Hepatocyte (in vitro differentiated cells): ENCODE results near the gene OR51L1. TPM values are rescaled to one million over a fixed set of nuclear protein-coding genes. Genes with fewer than 3 reads are reported as not detected.

ENCODE experiments used
- DNase-seq: peaks from one replicate; pipeline ENCODE4 v3.0.0-alpha.2; 2016; ENCODE audit warnings: low spot score
- H2AFZ ChIP-seq: fragments of 200-600 bp; sonication (generic); 2 replicates; pipeline ENCODE4 v1.6.0; 2016; ENCODE audit warnings: antibody characterized with exemption, mild to moderate bottlenecking
- H3K27ac ChIP-seq: fragments of 200-600 bp; sonication (generic); 2 replicates; pipeline ENCODE4 v1.5.1; 2016; ENCODE audit warnings: mild to moderate bottlenecking
- H3K27me3 ChIP-seq: fragments of 200-600 bp; sonication (generic); 2 replicates; pipeline ENCODE4 v1.6.1; 2016
- H3K36me3 ChIP-seq: fragments of 200-600 bp; sonication (generic); replicated peaks from 2 replicates; pipeline ENCODE4 v1.5.1; 2016; ENCODE audit warnings: low read depth; ENCODE audit not compliant: insufficient read depth
- H3K4me1 ChIP-seq: fragments of 200-600 bp; sonication (generic); 2 replicates; pipeline ENCODE4 v1.5.1; 2016; ENCODE audit warnings: mild to moderate bottlenecking, moderate library complexity; ENCODE audit not compliant: insufficient read depth
- H3K4me2 ChIP-seq: fragments of 200-600 bp; sonication (generic); 2 replicates; pipeline ENCODE4 v1.6.0; 2016
- H3K4me3 ChIP-seq: fragments of 200-600 bp; sonication (generic); 2 replicates; pipeline ENCODE4 v1.5.1; 2016; ENCODE audit warnings: mild to moderate bottlenecking
- H3K79me2 ChIP-seq: fragments of 200-600 bp; sonication (generic); 2 replicates; pipeline ENCODE4 v1.6.0; 2017; ENCODE audit warnings: mild to moderate bottlenecking
- H3K9me2 ChIP-seq: fragments of 200-600 bp; sonication (generic); replicated peaks from 2 replicates; pipeline ENCODE4 v1.6.0; 2017; ENCODE audit warnings: mild to moderate bottlenecking; ENCODE audit not compliant: insufficient read depth
- H3K9me3 ChIP-seq: fragments of 200-600 bp; sonication (generic); 2 replicates; pipeline ENCODE4 v1.5.1; 2016; ENCODE audit warnings: low read depth, mild to moderate bottlenecking
- H4K20me1 ChIP-seq: fragments of 200-600 bp; sonication (generic); 2 replicates; pipeline ENCODE4 v1.6.0; 2016; ENCODE audit warnings: mild to moderate bottlenecking; ENCODE audit not compliant: insufficient read depth, poor library complexity, severe bottlenecking
- EZH2 ChIP-seq: fragments of 200-600 bp; sonication (generic); IDR thresholded peaks from 2 replicates; pipeline ENCODE4 v1.6.1; 2016; ENCODE audit warnings: antibody characterized with exemption, mild to moderate bottlenecking, borderline replicate concordance
- EZH2phosphoT487 ChIP-seq: fragments of 200-600 bp; sonication (generic); IDR thresholded peaks from one replicate; pipeline ENCODE4 v1.6.1; 2018; ENCODE audit warnings: antibody characterized with exemption, mild to moderate bottlenecking, low read depth, moderate library complexity; ENCODE audit not compliant: unreplicated experiment, severe bottlenecking
- WGBS: methylation state at CpG from one replicate; pipeline ENCODE4 v1.1.6; 2016; ENCODE audit warnings: low lambda C conversion rate; ENCODE audit errors: missing lambda C conversion rate; 5-methylcytosine and 5-hydroxymethylcytosine counted together
- polyA plus RNA-seq: library from polyadenylated mRNA; unstranded; fragments of >200 nt; fragmentation: Nextera tagmentation; extraction: Ambion mirVana; gene quantifications from 2 replicates; pipeline ENCODE4 v1.2.1, GENCODE V29; 2016
- total RNA-seq: library from RNA; depleted of rRNA; stranded (reverse); fragments of >200 nt; gene quantifications from 2 replicates; pipeline ENCODE4 v1.2.3, GENCODE V29; 2014
- TF ChIP-seq, protein P1 (sequence below): fragments of 200-600 bp; sonication (generic); IDR thresholded peaks from 2 replicates; pipeline ENCODE4 v1.5.1; 2016; ENCODE audit warnings: antibody characterized with exemption, mild to moderate bottlenecking; ENCODE audit not compliant: poor library complexity

The OR51L1 gene
- total and polyA plus RNA-seq, 2 experiments from 2014 or later: not detected

DNA sequence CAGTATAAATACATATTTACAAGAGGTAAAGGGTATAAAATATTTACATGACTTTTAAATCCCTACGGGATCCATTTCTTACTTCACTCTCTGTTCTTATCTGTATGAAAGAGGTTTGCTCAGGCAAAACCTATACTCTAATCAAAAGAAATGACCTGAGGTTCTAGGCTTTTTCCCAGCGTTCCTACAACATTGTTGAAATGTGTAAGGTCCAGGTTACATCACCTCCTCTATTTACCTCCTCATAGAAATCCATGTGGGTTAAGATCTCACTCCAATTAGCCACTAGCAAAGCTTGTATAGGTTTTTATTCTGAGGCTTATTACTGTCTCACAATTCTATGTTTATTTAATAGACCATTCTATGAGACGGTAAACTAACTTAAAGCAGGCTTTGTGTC, 12.0 kb upstream of the OR51L1 start:
- Histone ChIP-seq H4K20me1 (no peaks in the 10 kb centered on the region), H3K36me3 (no peaks in the 10 kb centered on the region), H3K4me1 (no peaks in the 10 kb centered on the region), H3K4me2 (no peak overlapping the region), H3K9me3 (no peaks in the 10 kb centered on the region), H3K27me3 (no peaks in the 10 kb centered on the region), H3K79me2 (no peaks in the 10 kb centered on the region), H3K27ac (no peak overlapping the region), H2AFZ (no peak overlapping the region), H3K9me2 (no peaks in the 10 kb centered on the region), H3K4me3 (no peak overlapping the region)
- TF ChIP-seq EZH2phosphoT487: no peak
- TF ChIP-seq EZH2: no peak
- DNase-seq: no peak
- 64% methylated on average over 3 of the region's 3 CpGs for WGBS

DNA sequence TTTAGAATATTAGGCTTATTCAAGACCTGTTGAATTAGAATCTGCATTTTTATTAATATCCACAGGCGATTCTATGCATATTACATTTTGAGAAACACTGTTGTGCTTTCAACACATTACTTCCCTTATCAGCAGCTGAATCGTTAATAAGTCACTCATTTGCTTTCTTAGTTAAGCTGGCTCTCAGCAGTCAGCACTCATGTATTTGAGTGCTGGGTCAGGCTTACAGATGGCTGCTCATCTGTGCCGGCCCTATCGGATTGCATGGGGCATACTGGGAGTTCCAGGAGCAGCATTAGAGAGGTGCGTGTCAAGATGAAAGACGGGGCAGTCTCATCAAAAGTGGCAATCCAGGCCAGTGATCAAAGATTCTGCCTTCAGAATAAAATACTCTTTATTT, 10.8 kb upstream of the OR51L1 start:
- no peak for TF ChIP-seq EZH2
- TF ChIP-seq EZH2phosphoT487: no peak
- TF ChIP-seq, protein P1, sequence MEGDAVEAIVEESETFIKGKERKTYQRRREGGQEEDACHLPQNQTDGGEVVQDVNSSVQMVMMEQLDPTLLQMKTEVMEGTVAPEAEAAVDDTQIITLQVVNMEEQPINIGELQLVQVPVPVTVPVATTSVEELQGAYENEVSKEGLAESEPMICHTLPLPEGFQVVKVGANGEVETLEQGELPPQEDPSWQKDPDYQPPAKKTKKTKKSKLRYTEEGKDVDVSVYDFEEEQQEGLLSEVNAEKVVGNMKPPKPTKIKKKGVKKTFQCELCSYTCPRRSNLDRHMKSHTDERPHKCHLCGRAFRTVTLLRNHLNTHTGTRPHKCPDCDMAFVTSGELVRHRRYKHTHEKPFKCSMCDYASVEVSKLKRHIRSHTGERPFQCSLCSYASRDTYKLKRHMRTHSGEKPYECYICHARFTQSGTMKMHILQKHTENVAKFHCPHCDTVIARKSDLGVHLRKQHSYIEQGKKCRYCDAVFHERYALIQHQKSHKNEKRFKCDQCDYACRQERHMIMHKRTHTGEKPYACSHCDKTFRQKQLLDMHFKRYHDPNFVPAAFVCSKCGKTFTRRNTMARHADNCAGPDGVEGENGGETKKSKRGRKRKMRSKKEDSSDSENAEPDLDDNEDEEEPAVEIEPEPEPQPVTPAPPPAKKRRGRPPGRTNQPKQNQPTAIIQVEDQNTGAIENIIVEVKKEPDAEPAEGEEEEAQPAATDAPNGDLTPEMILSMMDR: no peak
- H3K36me3 ChIP-seq: no peaks in the 10 kb centered on the region
- no peaks in the 10 kb centered on the region for H3K4me1 ChIP-seq
- H3K27ac ChIP-seq: no peak overlapping the region
- H2AFZ ChIP-seq: no peak overlapping the region
- H3K4me3 ChIP-seq: no peak overlapping the region
- H3K9me2 ChIP-seq: no peaks in the 10 kb centered on the region
- H3K27me3 ChIP-seq: no peaks in the 10 kb centered on the region
- WGBS: 48% methylated on average over 6 of the region's 6 CpGs
- H4K20me1 ChIP-seq: no peaks in the 10 kb centered on the region
- H3K4me2 ChIP-seq: no peak overlapping the region
- H3K79me2 ChIP-seq: no peaks in the 10 kb centered on the region
- DNase-seq: peak; percentile 30
- H3K9me3 ChIP-seq: no peaks in the 10 kb centered on the region

DNA sequence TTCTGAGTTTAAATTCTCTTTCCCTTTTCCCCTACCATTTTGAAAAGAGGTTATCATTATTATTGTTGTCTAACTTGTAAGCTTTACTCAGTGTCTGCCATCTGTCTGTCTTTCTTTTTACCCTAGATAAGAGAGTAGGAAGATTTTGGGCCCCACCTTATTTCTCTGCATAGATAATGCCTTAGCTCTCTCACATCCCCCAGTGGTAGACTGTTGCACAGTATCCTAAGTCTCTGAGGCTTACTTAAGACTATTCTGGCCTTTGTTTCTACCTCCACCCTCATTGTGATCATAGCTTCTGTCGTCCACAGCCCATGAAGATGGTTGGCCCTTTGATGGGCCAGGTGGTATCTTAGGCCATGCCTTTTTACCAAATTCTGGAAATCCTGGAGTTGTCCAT, 3.6 kb upstream of the OR51L1 start:
- H3K27ac ChIP-seq: no peak overlapping the region
- TF ChIP-seq, protein P1: peak; percentile 24
- no peak for TF ChIP-seq EZH2phosphoT487
- no peaks in the 10 kb centered on the region for H3K9me3 ChIP-seq
- H3K79me2 ChIP-seq: no peaks in the 10 kb centered on the region
- no peak overlapping the region for H3K4me2 ChIP-seq
- H3K4me3 ChIP-seq: no peak overlapping the region
- H3K27me3 ChIP-seq: no peaks in the 10 kb centered on the region
- no peaks in the 10 kb centered on the region for H3K9me2 ChIP-seq
- H3K4me1 ChIP-seq: no peaks in the 10 kb centered on the region
- peak; percentile 8 for DNase-seq
- H4K20me1 ChIP-seq: no peaks in the 10 kb centered on the region
- no peak overlapping the region for H2AFZ ChIP-seq
- WGBS: 32% methylated on average over 1 of the region's 1 CpG
- H3K36me3 ChIP-seq: no peaks in the 10 kb centered on the region

DNA sequence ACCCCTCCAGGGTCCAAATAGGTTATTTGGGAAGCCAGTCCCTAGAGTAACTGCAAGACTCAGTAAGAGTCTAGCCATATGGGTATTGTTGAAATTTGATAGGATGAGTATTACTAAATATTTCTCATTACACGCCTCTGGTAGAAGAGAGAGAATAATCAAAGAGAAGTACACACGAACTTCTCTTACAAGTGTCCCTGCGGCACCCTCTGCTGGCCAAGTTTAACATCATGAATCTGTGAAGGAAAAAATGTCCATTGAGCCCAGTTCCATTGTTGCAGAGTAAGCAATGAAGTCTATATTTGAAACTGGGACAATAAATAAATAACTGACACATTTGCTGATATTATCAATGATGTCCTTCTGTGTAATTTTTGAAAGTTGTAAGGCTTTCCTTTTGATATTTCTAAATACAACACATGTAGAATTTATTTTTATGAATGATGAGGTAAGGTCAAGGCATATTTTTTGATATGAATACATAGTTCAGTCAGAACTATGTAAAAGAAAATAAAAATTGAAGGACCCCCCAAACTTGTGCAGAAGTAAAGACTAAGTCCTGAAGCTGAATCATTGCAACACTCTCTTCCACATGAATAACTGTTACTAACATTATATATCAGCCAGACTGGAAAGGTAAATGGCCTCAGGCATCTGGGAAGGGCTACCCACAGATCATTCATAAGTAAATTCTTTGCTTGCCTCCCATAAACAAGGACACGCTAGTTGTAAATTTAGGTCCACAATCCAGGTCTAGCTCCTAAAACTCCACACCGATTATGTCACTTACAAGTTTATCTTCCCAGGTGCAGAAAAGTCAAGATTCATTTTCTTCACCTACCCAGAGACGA, 10.0 kb downstream of the OR51L1 start:
- Histone ChIP-seq H2AFZ (no peak overlapping the region), H3K79me2 (no peaks in the 10 kb centered on the region), H3K27ac (no peak overlapping the region), H3K9me2 (no peaks in the 10 kb centered on the region), H3K36me3 (no peaks in the 10 kb centered on the region), H3K27me3 (peaks cover 4% of the 10 kb centered on the region), H3K4me3 (no peak overlapping the region), H3K4me2 (no peak overlapping the region), H3K9me3 (no peaks in the 10 kb centered on the region), H4K20me1 (no peaks in the 10 kb centered on the region), H3K4me1 (no peaks in the 10 kb centered on the region)
- TF ChIP-seq, protein P1: peak; percentile 75
- no peak for TF ChIP-seq EZH2phosphoT487
- 40% methylated on average over 6 of the region's 6 CpGs for WGBS
- DNase-seq: peak; percentile 81
